ENCODE data around the gene CALN1.
"Not testable (repeated sequence)": the region's sequence is repeated elsewhere in the genome, so short reads cannot be mapped to it uniquely, and the experiment has no call there.

Gene CALN1

GRCh38 chr7:72265071-72265904 is 146.8 kb downstream of the CALN1 start:
- no peak for DNase-seq

- DNase-seq, result no peak
These were observed 151.7 kb downstream of the CALN1 start for GRCh38 chr7:72260406-72260805.

- DNase-seq, result no peak
These were observed 154.1 kb downstream of the CALN1 start for GRCh38 chr7:72258074-72258473.

- DNase-seq, result no peak
These were observed 157.7 kb downstream of the CALN1 start for GRCh38 chr7:72254455-72254854.

- DNase-seq, result no peak
These were observed 163.0 kb downstream of the CALN1 start for GRCh38 chr7:72249106-72249505.

GRCh38 chr7:72244826-72245398 is 167.2 kb downstream of the CALN1 start:
- no peak for DNase-seq

- no peak for DNase-seq
These were observed 168.8 kb downstream of the CALN1 start for GRCh38 chr7:72243329-72243728.

GRCh38 chr7:72235351-72235750 is 176.8 kb downstream of the CALN1 start:
- DNase-seq, result no peak

GRCh38 chr7:72234086-72234485 is 178.1 kb downstream of the CALN1 start:
- no peak for DNase-seq

GRCh38 chr7:72230281-72230680 is 181.9 kb downstream of the CALN1 start:
- no peak for DNase-seq

GRCh38 chr7:72223351-72223750 is 188.8 kb downstream of the CALN1 start:
- DNase-seq, result no peak

GRCh38 chr7:72222136-72222535 is 190.0 kb downstream of the CALN1 start:
- DNase-seq, result no peak

GRCh38 chr7:72219500-72219899 is 192.6 kb downstream of the CALN1 start:
- no peak for DNase-seq

- DNase-seq, result no peak
These were observed 195.0 kb downstream of the CALN1 start for GRCh38 chr7:72217151-72217550.

- no peak for DNase-seq
These were observed 198.4 kb downstream of the CALN1 start for GRCh38 chr7:72213769-72214168.

- no peak for DNase-seq
These were observed 199.1 kb downstream of the CALN1 start for GRCh38 chr7:72213081-72213480.

- no peak for DNase-seq
These were observed 201.0 kb downstream of the CALN1 start for GRCh38 chr7:72211175-72211574.

- not testable (repeated sequence) for DNase-seq
These were observed 203.1 kb downstream of the CALN1 start for GRCh38 chr7:72209006-72209405.

- no peak for DNase-seq
These were observed 216.0 kb downstream of the CALN1 start for GRCh38 chr7:72196176-72196575.

- DNase-seq, result no peak
These were observed 221.2 kb downstream of the CALN1 start for GRCh38 chr7:72190919-72191318.

GRCh38 chr7:72190146-72190545 is 222.0 kb downstream of the CALN1 start:
- no peak for DNase-seq

- no peak for DNase-seq
These were observed 225.0 kb downstream of the CALN1 start for GRCh38 chr7:72187179-72187578.

GRCh38 chr7:72183835-72184234 is 228.3 kb downstream of the CALN1 start:
- DNase-seq, result no peak

- no peak for DNase-seq
These were observed 230.1 kb downstream of the CALN1 start for GRCh38 chr7:72182036-72182435.

GRCh38 chr7:72176875-72177274 is 235.3 kb downstream of the CALN1 start:
- DNase-seq, result no peak

All from NCI-H187 (cell line).